ENCODE results near the gene PRKCB.

The PRKCB gene

GRCh38 chr16:24166661-24167528 lies 331.1 kb downstream of the PRKCB start:
- DNase-seq (ENCODE audit: low read depth in 2 of 2): no peak

GRCh38 chr16:24168856-24169255 lies 333.1 kb downstream of the PRKCB start:
- DNase-seq (ENCODE audit: low read depth in 2 of 2): no peak

GRCh38 chr16:24170407-24170806 lies 334.6 kb downstream of the PRKCB start:
- no peak for DNase-seq (ENCODE audit: low read depth in 2 of 2)

- DNase-seq (ENCODE audit: low read depth in 2 of 2): no peak
These were observed 338.7 kb downstream of the PRKCB start for GRCh38 chr16:24174504-24174903.

- no peak for DNase-seq (ENCODE audit: low read depth in 2 of 2)
These were observed 339.2 kb downstream of the PRKCB start for GRCh38 chr16:24174957-24175356.

GRCh38 chr16:24178496-24178895 lies 342.7 kb downstream of the PRKCB start:
- no peak for DNase-seq (ENCODE audit: low read depth in 2 of 2)

- DNase-seq (ENCODE audit: low read depth in 2 of 2): no peak
These were observed 344.7 kb downstream of the PRKCB start for GRCh38 chr16:24180451-24180850.

- DNase-seq (ENCODE audit: low read depth in 2 of 2): no peak
These were observed 352.3 kb downstream of the PRKCB start for GRCh38 chr16:24188021-24188542.

GRCh38 chr16:24188751-24189318 lies 353.1 kb downstream of the PRKCB start:
- DNase-seq (ENCODE audit: low read depth in 2 of 2): no peak

- no peak for DNase-seq (ENCODE audit: low read depth in 2 of 2)
These were observed 354.2 kb downstream of the PRKCB start for GRCh38 chr16:24189941-24190340.

GRCh38 chr16:24191876-24192402 lies 356.2 kb downstream of the PRKCB start:
- DNase-seq (ENCODE audit: low read depth in 2 of 2): no peak

GRCh38 chr16:24195221-24195620 lies 359.4 kb downstream of the PRKCB start:
- no peak for DNase-seq (ENCODE audit: low read depth in 2 of 2)

- no peak for DNase-seq (ENCODE audit: low read depth in 2 of 2)
These were observed 363.2 kb downstream of the PRKCB start for GRCh38 chr16:24198807-24199533.

GRCh38 chr16:24203675-24204074 lies 367.9 kb downstream of the PRKCB start:
- DNase-seq (ENCODE audit: low read depth in 2 of 2): no peak

- no peak for DNase-seq (ENCODE audit: low read depth in 2 of 2)
These were observed 368.4 kb downstream of the PRKCB start for GRCh38 chr16:24204150-24204665.

- DNase-seq (ENCODE audit: low read depth in 2 of 2): no peak
These were observed 371.1 kb downstream of the PRKCB start for GRCh38 chr16:24206926-24207325.

- DNase-seq (ENCODE audit: low read depth in 2 of 2): no peak
These were observed 372.9 kb downstream of the PRKCB start for GRCh38 chr16:24208710-24209109.

GRCh38 chr16:24214992-24215391 lies 379.2 kb downstream of the PRKCB start:
- DNase-seq (ENCODE audit: low read depth in 2 of 2): no peak

- no peak for DNase-seq (ENCODE audit: low read depth in 2 of 2)
These were observed 381.2 kb downstream of the PRKCB start for GRCh38 chr16:24216961-24217360.

GRCh38 chr16:24217461-24217860 lies 381.7 kb downstream of the PRKCB start:
- DNase-seq (ENCODE audit: low read depth in 2 of 2): no peak

- no peak for DNase-seq (ENCODE audit: low read depth in 2 of 2)
These were observed 382.5 kb downstream of the PRKCB start for GRCh38 chr16:24218299-24218698.

- no peak for DNase-seq (ENCODE audit: low read depth in 2 of 2)
These were observed 385.4 kb downstream of the PRKCB start for GRCh38 chr16:24221219-24221618.
